GM15510 (cell line): ENCODE data around the gene GUCA2A.

Experiments used
- POLR2A ChIP-seq: IDR thresholded peaks from 3 replicates; pipeline ENCODE4 v1.6.1; 2011; ENCODE audit warnings: borderline replicate concordance; ENCODE audit not compliant: insufficient read length; ENCODE audit errors: extremely low read depth

The GUCA2A gene

DNA sequence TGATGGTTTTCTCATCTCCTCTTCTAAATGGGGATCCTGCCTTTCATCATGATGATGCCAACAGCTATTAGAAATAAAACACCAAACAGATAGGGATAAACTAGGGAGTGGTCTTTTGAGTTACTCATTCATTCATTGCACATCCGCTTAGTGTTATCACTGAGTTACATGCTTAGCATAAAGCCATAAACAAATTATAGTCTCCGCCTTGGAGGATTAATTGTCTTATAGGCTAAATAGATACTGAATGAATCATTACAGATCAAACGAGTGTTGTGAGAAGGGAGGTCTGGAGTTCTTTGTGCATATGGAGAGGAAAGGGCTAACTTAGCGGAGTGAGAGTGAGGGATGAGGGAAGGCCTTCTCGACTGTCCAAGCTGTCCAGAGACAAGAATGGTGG lies 31.2 kb downstream of the GUCA2A start:
- no peak for TF ChIP-seq POLR2A

DNA sequence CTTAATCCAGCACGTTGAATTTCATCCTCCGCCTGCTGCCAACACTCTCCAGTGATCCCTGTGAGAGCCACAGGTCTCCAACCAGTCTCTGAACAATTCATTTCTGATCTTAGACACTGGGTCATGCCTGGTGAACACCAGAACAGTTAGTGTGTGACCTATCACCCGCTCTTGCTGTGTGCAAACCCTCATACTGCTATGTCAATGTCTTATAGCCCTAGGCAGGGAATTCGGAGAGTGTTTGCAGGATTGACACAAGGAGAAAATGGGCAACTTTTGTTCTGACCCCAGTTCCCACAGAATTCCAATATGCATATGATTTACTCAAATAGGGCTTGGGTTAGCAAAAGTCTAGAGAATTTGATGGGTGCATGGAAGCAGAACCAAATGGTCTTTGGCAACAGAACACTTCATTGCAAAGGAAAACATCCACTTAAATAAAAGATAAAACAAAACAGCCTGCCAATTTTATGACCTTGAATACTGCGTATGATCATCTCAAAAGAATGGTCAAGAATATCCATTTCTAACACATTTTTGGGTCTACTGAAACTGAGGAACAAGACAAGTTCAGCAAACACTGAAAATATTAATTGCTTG lies 34.4 kb downstream of the GUCA2A start:
- no peak for TF ChIP-seq POLR2A

DNA sequence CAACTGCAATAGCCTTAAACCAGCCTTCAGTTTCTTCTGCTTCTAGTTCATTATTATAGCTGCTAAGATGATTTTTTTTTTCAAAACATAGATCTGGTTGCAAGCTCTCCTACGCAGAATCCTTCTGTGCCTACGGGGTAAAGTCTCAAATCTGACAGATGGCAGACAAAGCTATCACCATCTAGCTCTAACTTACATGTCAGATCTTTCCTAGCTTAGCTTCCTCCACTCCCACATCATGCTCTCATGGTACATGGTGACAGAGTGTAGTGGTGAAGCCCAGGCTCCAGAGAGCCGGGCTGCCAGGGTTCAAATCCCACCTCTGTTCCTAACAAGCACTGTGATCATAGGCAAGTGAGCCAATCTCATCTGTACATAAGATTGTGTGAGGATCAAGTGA lies 35.6 kb downstream of the GUCA2A start:
- TF ChIP-seq POLR2A = no peak

DNA sequence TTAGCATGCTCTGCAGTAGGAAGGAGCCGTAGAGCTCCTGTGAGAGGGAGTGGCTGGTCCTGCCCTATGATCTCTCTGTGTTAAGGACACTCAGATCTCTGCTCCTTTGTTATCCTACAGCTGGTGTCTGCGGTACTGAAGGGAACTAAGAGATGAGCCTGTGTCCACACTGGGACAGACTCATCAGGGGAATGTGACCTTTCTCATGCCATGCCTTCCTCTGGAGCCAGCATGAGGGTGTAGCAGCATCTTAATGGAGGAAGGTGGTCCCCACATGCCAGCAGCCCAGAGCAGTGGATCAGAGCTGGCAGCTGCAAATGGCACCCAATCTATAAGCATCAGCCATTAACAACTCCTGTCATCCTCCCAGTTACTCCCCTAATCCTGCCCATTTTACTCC lies 36.0 kb downstream of the GUCA2A start:
- no peak for TF ChIP-seq POLR2A

DNA sequence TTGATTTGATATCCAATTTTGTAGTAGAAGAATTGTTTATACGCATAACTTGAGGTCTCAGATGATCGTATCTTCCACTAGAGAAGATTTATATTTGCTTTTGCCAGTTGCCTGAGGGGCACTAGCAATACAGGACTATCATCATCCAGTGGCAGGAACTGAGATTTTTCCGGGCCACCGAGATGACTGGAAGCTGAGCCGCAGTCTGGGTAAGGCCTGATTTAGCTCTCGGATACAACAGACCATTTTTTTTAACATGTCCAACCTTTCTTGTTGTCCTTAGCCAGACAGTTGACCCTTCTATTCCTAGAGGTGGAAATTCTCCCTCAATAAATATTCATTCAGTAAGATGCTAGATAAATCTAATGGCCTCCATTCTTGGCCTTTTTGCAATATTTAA lies 36.8 kb downstream of the GUCA2A start:
- no peak for TF ChIP-seq POLR2A

DNA sequence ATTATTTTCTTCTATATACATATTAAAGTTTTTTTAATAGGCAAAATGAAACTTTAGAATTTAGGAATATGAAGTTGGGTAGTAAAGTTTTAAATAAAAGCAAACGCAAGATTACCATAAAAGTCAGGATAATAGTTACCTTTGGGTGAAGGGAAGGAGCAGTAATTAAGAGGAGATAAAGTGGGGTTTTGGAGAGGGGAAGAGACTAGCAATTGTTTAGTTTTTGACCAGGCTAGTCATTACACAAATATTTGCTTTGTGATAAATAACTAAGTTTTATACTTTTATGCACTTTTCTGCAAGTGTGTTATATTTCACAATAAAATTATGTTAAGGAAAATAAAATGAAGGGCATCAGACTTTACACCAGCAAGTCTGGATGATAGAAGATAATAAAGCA lies 39.0 kb downstream of the GUCA2A start:
- no peak for TF ChIP-seq POLR2A

DNA sequence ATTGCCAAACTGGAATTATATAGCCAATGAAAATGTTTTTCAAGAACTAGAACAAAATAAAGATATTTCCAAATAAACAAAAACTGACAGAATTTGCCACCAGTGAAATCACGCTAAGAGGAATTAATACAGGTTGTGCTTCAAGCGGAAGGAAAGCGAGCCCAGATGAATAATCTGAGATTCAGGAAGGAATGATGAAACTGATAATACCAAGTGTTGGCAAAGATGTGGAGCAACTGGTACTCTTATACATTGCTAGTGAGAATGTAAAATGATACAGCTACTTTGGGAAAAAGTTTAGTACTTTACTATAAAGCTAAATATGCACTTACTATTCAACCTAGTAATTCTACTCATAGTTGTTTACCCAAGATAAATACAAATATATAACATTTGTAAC lies 42.1 kb downstream of the GUCA2A start:
- TF ChIP-seq POLR2A = no peak

DNA sequence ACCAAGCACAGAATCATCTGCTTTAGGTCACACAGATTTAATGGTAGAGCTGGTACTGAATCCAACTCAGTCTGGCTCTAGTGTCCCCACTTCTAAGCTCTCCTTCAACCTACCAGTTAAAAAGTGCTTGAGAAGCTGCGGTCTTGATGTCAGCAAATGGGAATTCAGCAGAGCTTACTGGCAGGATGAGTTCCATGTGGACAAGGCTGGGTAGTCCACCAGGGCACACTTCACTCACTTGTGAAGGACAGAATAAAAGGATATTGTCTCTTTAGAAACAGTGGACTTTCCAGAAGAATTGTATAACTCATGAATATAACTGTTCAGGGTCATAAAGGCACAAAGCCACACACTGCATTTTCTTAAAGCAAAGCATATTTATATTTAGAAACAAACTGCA lies 46.4 kb downstream of the GUCA2A start:
- TF ChIP-seq POLR2A = no peak

DNA sequence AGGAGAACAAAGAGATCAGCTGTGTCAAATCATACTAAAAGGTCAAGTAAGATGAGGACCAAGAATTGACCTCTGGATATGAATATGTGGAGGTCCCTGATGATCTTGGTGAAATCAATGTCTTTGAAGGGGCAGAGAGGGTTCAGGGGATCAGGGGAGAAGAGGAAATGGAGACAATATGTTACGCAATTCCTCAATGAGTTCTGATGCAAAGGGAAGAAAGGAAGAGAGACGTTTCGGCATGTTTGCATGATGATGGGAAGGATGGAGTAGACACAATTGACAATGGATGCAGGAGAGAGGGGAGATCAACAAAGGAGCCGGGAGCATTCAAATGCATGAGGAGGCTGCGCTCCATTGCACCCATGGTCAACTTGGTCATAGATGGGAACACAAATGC lies 47.3 kb downstream of the GUCA2A start:
- TF ChIP-seq POLR2A = no peak

DNA sequence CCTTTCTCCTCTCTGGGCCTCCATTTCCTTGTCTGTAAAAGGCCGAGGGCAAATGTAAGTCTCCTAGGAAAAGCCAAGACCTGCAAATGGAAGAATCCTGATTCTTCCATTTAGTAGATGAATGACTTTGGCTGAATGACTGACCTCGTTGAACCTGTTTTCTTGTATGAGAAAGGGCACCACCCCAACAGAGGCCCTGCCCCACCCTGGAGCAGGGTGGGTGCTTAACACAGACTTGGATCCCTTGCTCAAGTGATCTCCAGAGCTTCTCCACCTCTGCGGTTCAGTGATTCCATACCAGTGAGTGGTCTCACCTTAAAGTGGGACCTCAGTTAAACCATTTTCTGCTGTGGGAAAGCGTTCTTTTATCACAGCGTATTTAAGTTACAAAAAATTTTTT lies 50.3 kb downstream of the GUCA2A start:
- TF ChIP-seq POLR2A = no peak
